ENCODE measurements around the gene IRF2BPL.

Gene IRF2BPL

GRCh38 chr14:77053046-77053841 is 24.7 kb upstream of the IRF2BPL start:
- DNase-seq = peak; percentile 91

GRCh38 chr14:77052281-77053044 is 24.0 kb upstream of the IRF2BPL start:
- DNase-seq = no peak

GRCh38 chr14:77051116-77051515 is 22.6 kb upstream of the IRF2BPL start:
- DNase-seq = no peak

GRCh38 chr14:77046721-77047120 is 18.2 kb upstream of the IRF2BPL start:
- no peak for DNase-seq

GRCh38 chr14:77045238-77046162 is 17.0 kb upstream of the IRF2BPL start:
- no peak for DNase-seq

- DNase-seq = no peak
Observed at GRCh38 chr14:77044783-77045237, 16.3 kb upstream of the IRF2BPL start.

GRCh38 chr14:77043984-77044485 is 15.5 kb upstream of the IRF2BPL start:
- DNase-seq = no peak

- DNase-seq = no peak
Observed at GRCh38 chr14:77043177-77043983, 14.9 kb upstream of the IRF2BPL start.

- no peak for DNase-seq
Observed at GRCh38 chr14:77041881-77042545, 13.5 kb upstream of the IRF2BPL start.

- peak; percentile 90 for DNase-seq
Observed at GRCh38 chr14:77040741-77041653, 12.5 kb upstream of the IRF2BPL start.

GRCh38 chr14:77040059-77040740 is 11.7 kb upstream of the IRF2BPL start:
- peak; percentile 99 for DNase-seq

GRCh38 chr14:77039285-77040058 is 11.0 kb upstream of the IRF2BPL start:
- DNase-seq = no peak

GRCh38 chr14:77037938-77038568 is 9.5 kb upstream of the IRF2BPL start:
- no peak for DNase-seq

- peak; percentile 57 for DNase-seq
Observed at GRCh38 chr14:77037215-77037937, 8.9 kb upstream of the IRF2BPL start.

- DNase-seq = no peak
Observed at GRCh38 chr14:77036484-77037214, 8.1 kb upstream of the IRF2BPL start.

- DNase-seq = no peak
Observed at GRCh38 chr14:77035267-77035666, 6.8 kb upstream of the IRF2BPL start.
